Heart right ventricle (tissue), 16 donors: Measurements from ENCODE around the gene NUDT22. TPM values are rescaled to one million over a fixed set of nuclear protein-coding genes. Genes with fewer than 3 reads are reported as not detected.

Source experiments
- ATAC-seq, 8 donors: fragments of 200-7000 bp; cut with Tn5 transposase; one replicate each; pipeline ENCODE4 v1.9.1; 2020; ENCODE audit warnings: mild to moderate bottlenecking in 8 of 8, moderate library complexity in 8 of 8, moderate number of reproducible peaks in 1 of 8
- DNase-seq, 2 donors: peaks; one replicate each; pipeline ENCODE4 v3.0.0-alpha.2; 2020
- H3K27ac ChIP-seq, 10 donors: fragments of 200-600 bp; sonication (generic) in 2 of 10; one replicate each; pipeline versions ENCODE4 v1.5.0 to v1.8.0; 2020 to 2022; ENCODE audit warnings: mild to moderate bottlenecking in 3 of 10
- H3K27me3 ChIP-seq, 7 donors: fragments of 200-600 bp; one replicate each; pipeline ENCODE4 v1.8.0; 2021 to 2022; ENCODE audit warnings: mild to moderate bottlenecking in 2 of 7
- H3K36me3 ChIP-seq, 9 donors: fragments of 200-600 bp; sonication (generic) in 1 of 9; one replicate each; pipeline versions ENCODE4 v1.5.0 to v1.8.0; 2020 to 2022; ENCODE audit warnings: mild to moderate bottlenecking in 2 of 9
- H3K4me1 ChIP-seq, 9 donors: fragments of 200-600 bp; sonication (generic) in 1 of 9; one replicate each; pipeline versions ENCODE4 v1.5.0 to v1.8.0; 2020 to 2022; ENCODE audit warnings: mild to moderate bottlenecking in 4 of 9
- H3K4me3 ChIP-seq, 10 donors: fragments of 200-600 bp; sonication (generic) in 2 of 10; one replicate each; pipeline versions ENCODE4 v1.5.0 to v1.8.0; 2020 to 2022; ENCODE audit warnings: mild to moderate bottlenecking in 7 of 10, moderate library complexity in 2 of 10
- H3K9me3 ChIP-seq, 11 donors: fragments of 200-600 bp in 10 of 11; sonication (generic) in 2 of 11; one replicate each; pipeline versions ENCODE4 v1.5.0 to v1.8.0; 2013 to 2022; ENCODE audit warnings: mild to moderate bottlenecking in 2 of 11, control low read depth in 1 of 11, moderate library complexity in 1 of 11
- CTCF ChIP-seq, 9 donors: fragments of 200-600 bp; sonication (generic) in 2 of 9; IDR thresholded peaks; one replicate each; pipeline versions ENCODE4 v1.5.0 to v1.8.0; 2021 to 2022; ENCODE audit warnings: antibody characterized with exemption in 9 of 9, mild to moderate bottlenecking in 5 of 9, moderate library complexity in 1 of 9
- WGBS, 2 donors: extraction: QIAGEN DNeasy Blood & Tissue Kit; methylation state at CpG; one replicate each; pipeline ENCODE4 v1.1.7; 2013; ENCODE audit warnings: inconsistent platforms in 1 of 2; 5-methylcytosine and 5-hydroxymethylcytosine counted together
- intact Hi-C, 10 donors: fragments of 100-400 bp; cut with DNase I; formaldehyde crosslinking; loops; one replicate each; pipeline versions ENCODE4 v1.11.1 to v1.14.2; 2022
- polyA plus RNA-seq, 2 donors: library from polyadenylated mRNA; stranded (reverse); fragments of 200-250 nt; gene quantifications; one replicate each; pipeline ENCODE4 v1.2.3, GENCODE V29; 2013
- total RNA-seq, 10 donors: library from RNA; stranded (reverse); fragmentation: NEBNext Ultra II Directional in 3 of 10; extraction: Animal tissue kit (Norgen Biotek cat#: 25700) in 3 of 10; gene quantifications; one replicate each; pipeline versions ENCODE4 v1.2.1 to v1.2.4, GENCODE V29; 2021 to 2023
- donor health status: Arrhythmogenic right ventricular cardiomyopathy.
- donor health status: ischemic (EF 13 %, LVEDD 7.1; RV severe dilation, severe dysfunction).
- donor health status: healthy with polysubstance abuse.
- donor health status: DM: no; HTN: yes; CAD: no.
- donor health status: DM: no; HTN: no; CAD: no.
- donor health status: ischemic (EF 25% LVEDD 6.9; RV normal size, moderate dysfunction).
- donor health status: ischemic (EF 25% LVEDD 5.7; RV mildly dilated, moderate dysfunction).
- donor health status: healthy.
- donor health status: DM: yes; HTN: yes; CAD: no.
- donor health status: Ischemic cardiomyopathy.
- donor health status: ischemic (EF 35%, LVEDD 5.7; RV mildly dilated, moderate dysfunction).
- donor health status: nonischemic (EF 11% LVEDD 7.7; RV severe dilation, severe dysfunction).
- donor health status: DM: yes; HTN: yes; CAD: no.
- donor health status: PGD.
- donor health status: ischemic (EF 29% LVEDD 5.4; RV normal size, mild dysfunction).
- donor health status: nonischemic (EF 23%, LVEDD 6.1; RV moderate dilation, normal function).

Gene NUDT22
- total and polyA plus RNA-seq, 12 donors = 57.3 to 95.2 (median 72.6) TPM

GRCh38 chr11:64224891-64225607, 1.0 kb upstream of the NUDT22 start:
- 64 to 66% methylated on average over 22 of the region's 22 CpGs for WGBS, 2 donors
- DNase-seq (no peak), ATAC-seq (peak in 1 of 8 donors; percentile 0)
- H3K4me3 ChIP-seq = peak overlapping the region; percentile 64 to 95 (median 76)
- TF ChIP-seq CTCF (IDR thresholded peaks at IDR 0.05) = no peak
- H3K4me1 ChIP-seq = peaks cover 16 to 56% (median 37%) of the 10 kb centered on the region in 9 donors
- H3K9me3 ChIP-seq = no peaks in the 10 kb centered on the region
- H3K36me3 ChIP-seq = peaks cover 0 to 51% (median 0%) of the 10 kb centered on the region in 9 donors
- peak overlapping the region in 9 of 10 donors; percentile 90 to 96 (median 96) for H3K27ac ChIP-seq
- intact Hi-C loops = loop anchor here in 1 of 10 donors (5.0 kb wide), 1 partner anchor 38 kb away; the partner anchor contains the start of gene STIP1
- H3K27me3 ChIP-seq = no peaks in the 10 kb centered on the region

GRCh38 chr11:64226507-64227051, 505 bp downstream of the NUDT22 start:
- Histone ChIP-seq H3K4me1 (peaks cover 16 to 65% (median 47%) of the 10 kb centered on the region in 9 donors), H3K36me3 (peaks cover 0 to 36% (median 0%) of the 10 kb centered on the region in 9 donors), H3K27me3 (no peaks in the 10 kb centered on the region), H3K9me3 (no peaks in the 10 kb centered on the region), H3K27ac (peak overlapping the region; percentile 90 to 96 (median 95)), H3K4me3 (peak overlapping the region; percentile 64 to 95 (median 76))
- intact Hi-C loops = loop anchor here in 2 of 10 donors (2.0 to 5.0 kb wide), 2 partner anchors 39 to 42 kb away; partner anchors contain the start of gene STIP1 (in 1 of the 2)
- TF ChIP-seq CTCF (IDR thresholded peaks at IDR 0.05) = no peak
- ATAC-seq (peak; percentile 26 to 64 (median 48)), DNase-seq (peak; percentile 60 to 67)
- WGBS, 2 donors = 13 to 14% methylated on average over 26 of the region's 26 CpGs

- DNase-seq (no peak), ATAC-seq (no peak)
- Histone ChIP-seq H3K4me1 (peaks cover 16 to 71% (median 54%) of the 10 kb centered on the region in 9 donors), H3K27ac (peak overlapping the region in 9 of 10 donors; percentile 90 to 96 (median 96)), H3K9me3 (no peaks in the 10 kb centered on the region), H3K4me3 (peak overlapping the region in 9 of 10 donors; percentile 64 to 95 (median 78)), H3K27me3 (no peaks in the 10 kb centered on the region), H3K36me3 (peaks cover 0 to 27% (median 0%) of the 10 kb centered on the region in 9 donors)
- 82 to 85% methylated on average over 3 of the region's 3 CpGs for WGBS, 2 donors
- no peak for TF ChIP-seq CTCF (IDR thresholded peaks at IDR 0.05)
- intact Hi-C loops = loop anchor here in 2 of 10 donors (2.0 to 5.0 kb wide), 2 partner anchors 40 to 43 kb away; partner anchors contain the start of gene STIP1 (in 1 of the 2)
Observed at GRCh38 chr11:64227405-64227956, 1.4 kb downstream of the NUDT22 start.

- no peak for DNase-seq
- Histone ChIP-seq H3K4me3 (peak overlapping the region in 5 of 10 donors; percentile 53 to 87 (median 75)), H3K9me3 (no peaks in the 10 kb centered on the region), H3K27ac (peak overlapping the region in 9 of 10 donors; percentile 90 to 99 (median 96)), H3K4me1 (peaks cover 14 to 81% (median 64%) of the 10 kb centered on the region in 9 donors), H3K27me3 (no peaks in the 10 kb centered on the region), H3K36me3 (peaks cover 0 to 9% (median 0%) of the 10 kb centered on the region in 9 donors)
- intact Hi-C loops = loop anchor here in 1 of 10 donors (5.0 kb wide), 1 partner anchor 42 kb away; the partner anchor contains the start of gene STIP1
- 90 to 91% methylated on average over 12 of the region's 12 CpGs for WGBS, 2 donors
- ATAC-seq = no peak
- no peak for TF ChIP-seq CTCF (IDR thresholded peaks at IDR 0.05)
Observed at GRCh38 chr11:64229090-64229743, 3.1 kb downstream of the NUDT22 start.
